SK-N-SH (cell line): ENCODE data around the gene KRT74.

Experiments used
- EP300 ChIP-seq, 2 experiments: IDR thresholded peaks; 2 replicates each; pipeline versions ENCODE4 v1.4.0 to v1.6.1; 2012; ENCODE audit warnings: borderline replicate concordance in 1 of 2, low read depth in 1 of 2, low read length in 1 of 2
- EZH2phosphoT487 ChIP-seq: fragments of 200-600 bp; sonication (generic); IDR thresholded peaks from 2 replicates; pipeline ENCODE4 v1.6.1; 2017; ENCODE audit warnings: low read depth, mixed run types, mild to moderate bottlenecking, antibody characterized with exemption, moderate library complexity, borderline replicate concordance
- FOSL2 ChIP-seq: IDR thresholded peaks from 2 replicates; pipeline ENCODE4 v1.4.0; 2012; ENCODE audit warnings: low read depth, mild to moderate bottlenecking, moderate library complexity, borderline replicate concordance
- JUND ChIP-seq: IDR thresholded peaks from 2 replicates; pipeline ENCODE4 v1.4.0; 2012
- MXI1 ChIP-seq: IDR thresholded peaks from 2 replicates; pipeline ENCODE4 v1.6.1; 2012; ENCODE audit warnings: mild to moderate bottlenecking, low read depth, low read length, improper control_type of control experiment
- POLR2AphosphoS5 ChIP-seq: IDR thresholded peaks from 2 replicates; pipeline ENCODE4 v1.6.1; 2012; ENCODE audit warnings: low read depth, low read length
- TF ChIP-seq, protein P1 (sequence below): IDR thresholded peaks from 2 replicates; pipeline ENCODE4 v1.6.1; 2012; ENCODE audit warnings: mild to moderate bottlenecking, low read depth, low read length, moderate library complexity
- TF ChIP-seq, protein P2 (sequence below): fragments of 200-600 bp; sonication (generic); IDR thresholded peaks from 2 replicates; pipeline ENCODE4 v1.6.1; 2017; ENCODE audit warnings: antibody characterized with exemption, mild to moderate bottlenecking, moderate library complexity

DNA sequence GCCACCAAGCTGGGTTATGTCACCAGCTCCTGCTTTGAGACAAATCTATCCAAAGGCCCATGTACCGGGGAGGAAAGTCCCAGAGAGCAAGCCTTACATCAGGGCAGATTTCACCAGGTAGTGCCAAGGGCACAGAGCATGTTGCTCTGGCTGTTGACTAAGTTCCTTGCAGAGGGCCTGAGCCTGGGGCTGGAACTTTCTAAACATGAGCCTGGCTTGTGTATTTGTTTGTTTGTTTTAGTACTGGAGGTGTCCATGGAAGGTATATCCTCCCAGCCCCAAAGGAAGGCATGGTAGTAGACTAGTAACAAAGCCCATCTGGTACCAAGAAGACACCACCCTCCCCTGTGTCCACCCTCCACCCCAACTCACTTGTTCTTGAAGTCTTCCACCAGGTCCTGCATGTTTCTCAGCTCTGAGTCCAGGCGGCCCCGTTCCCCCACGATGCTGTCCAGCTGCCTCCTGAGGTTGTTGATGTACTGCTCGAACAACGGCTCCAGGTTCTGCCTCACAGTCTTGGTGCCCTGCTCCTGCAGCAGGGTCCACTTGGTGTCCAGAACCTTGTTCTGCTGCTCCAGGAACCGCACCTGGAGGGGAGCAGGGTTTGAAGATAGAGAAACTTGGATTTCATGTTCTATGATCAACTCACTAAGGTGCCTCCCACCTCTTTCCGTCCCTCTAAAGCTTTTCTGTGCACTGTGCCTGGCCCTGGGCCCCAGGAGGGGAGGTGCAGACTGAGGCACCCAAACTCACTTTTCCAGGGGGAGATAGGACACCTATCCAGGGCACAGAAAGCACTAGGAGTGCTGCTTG lies 54.9 kb downstream of the KRT74 start:
- TF ChIP-seq, protein P1, sequence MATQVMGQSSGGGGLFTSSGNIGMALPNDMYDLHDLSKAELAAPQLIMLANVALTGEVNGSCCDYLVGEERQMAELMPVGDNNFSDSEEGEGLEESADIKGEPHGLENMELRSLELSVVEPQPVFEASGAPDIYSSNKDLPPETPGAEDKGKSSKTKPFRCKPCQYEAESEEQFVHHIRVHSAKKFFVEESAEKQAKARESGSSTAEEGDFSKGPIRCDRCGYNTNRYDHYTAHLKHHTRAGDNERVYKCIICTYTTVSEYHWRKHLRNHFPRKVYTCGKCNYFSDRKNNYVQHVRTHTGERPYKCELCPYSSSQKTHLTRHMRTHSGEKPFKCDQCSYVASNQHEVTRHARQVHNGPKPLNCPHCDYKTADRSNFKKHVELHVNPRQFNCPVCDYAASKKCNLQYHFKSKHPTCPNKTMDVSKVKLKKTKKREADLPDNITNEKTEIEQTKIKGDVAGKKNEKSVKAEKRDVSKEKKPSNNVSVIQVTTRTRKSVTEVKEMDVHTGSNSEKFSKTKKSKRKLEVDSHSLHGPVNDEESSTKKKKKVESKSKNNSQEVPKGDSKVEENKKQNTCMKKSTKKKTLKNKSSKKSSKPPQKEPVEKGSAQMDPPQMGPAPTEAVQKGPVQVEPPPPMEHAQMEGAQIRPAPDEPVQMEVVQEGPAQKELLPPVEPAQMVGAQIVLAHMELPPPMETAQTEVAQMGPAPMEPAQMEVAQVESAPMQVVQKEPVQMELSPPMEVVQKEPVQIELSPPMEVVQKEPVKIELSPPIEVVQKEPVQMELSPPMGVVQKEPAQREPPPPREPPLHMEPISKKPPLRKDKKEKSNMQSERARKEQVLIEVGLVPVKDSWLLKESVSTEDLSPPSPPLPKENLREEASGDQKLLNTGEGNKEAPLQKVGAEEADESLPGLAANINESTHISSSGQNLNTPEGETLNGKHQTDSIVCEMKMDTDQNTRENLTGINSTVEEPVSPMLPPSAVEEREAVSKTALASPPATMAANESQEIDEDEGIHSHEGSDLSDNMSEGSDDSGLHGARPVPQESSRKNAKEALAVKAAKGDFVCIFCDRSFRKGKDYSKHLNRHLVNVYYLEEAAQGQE, result no peak
- TF ChIP-seq, protein P2, sequence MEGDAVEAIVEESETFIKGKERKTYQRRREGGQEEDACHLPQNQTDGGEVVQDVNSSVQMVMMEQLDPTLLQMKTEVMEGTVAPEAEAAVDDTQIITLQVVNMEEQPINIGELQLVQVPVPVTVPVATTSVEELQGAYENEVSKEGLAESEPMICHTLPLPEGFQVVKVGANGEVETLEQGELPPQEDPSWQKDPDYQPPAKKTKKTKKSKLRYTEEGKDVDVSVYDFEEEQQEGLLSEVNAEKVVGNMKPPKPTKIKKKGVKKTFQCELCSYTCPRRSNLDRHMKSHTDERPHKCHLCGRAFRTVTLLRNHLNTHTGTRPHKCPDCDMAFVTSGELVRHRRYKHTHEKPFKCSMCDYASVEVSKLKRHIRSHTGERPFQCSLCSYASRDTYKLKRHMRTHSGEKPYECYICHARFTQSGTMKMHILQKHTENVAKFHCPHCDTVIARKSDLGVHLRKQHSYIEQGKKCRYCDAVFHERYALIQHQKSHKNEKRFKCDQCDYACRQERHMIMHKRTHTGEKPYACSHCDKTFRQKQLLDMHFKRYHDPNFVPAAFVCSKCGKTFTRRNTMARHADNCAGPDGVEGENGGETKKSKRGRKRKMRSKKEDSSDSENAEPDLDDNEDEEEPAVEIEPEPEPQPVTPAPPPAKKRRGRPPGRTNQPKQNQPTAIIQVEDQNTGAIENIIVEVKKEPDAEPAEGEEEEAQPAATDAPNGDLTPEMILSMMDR, result no peak
- TF ChIP-seq MXI1 (no peak), FOSL2 (no peak), EZH2phosphoT487 (no peak), EP300 (IDR thresholded peaks at IDR 0.05; ENCODE audit: borderline replicate concordance in 1 of 2, low read depth in 1 of 2, low read length in 1 of 2) (no peak), JUND (no peak), POLR2AphosphoS5 (no peak)
